ENCODE results near the gene YARS1.

DNA sequence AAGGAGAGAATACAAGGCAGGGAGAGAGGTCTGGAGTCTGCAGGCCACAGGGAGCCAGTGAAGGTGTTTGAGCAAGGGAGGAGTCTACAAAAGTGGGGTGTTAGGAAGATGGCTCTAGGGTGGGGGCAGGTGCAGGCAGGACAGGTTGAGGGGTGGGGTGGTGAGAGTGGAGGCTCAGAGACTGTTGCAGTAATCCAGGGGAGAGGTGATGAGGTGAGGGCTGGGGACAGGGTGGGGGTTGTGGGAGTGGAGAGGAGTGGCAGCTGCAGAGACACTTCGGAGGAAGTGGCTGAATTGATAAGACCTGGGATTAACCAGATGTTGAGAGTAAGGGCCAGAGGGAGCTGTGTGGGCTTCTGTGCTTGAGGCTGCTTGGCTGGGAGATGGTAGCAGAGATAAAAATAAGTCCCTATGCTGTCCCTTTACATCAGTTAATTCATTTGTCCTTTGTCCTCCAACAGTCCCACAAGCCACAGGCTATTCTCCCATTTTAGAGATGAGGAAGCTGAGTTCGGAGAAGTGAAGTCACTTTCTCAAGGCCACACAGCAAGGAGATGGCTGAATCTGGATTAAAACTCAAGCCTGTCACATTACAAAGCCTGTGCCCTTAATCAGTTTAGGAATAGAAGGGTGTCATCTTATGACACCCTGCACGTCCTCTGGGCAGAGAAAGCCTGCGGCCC lies 59.8 kb downstream of the YARS1 start:
- TF ChIP-seq, protein P1, sequence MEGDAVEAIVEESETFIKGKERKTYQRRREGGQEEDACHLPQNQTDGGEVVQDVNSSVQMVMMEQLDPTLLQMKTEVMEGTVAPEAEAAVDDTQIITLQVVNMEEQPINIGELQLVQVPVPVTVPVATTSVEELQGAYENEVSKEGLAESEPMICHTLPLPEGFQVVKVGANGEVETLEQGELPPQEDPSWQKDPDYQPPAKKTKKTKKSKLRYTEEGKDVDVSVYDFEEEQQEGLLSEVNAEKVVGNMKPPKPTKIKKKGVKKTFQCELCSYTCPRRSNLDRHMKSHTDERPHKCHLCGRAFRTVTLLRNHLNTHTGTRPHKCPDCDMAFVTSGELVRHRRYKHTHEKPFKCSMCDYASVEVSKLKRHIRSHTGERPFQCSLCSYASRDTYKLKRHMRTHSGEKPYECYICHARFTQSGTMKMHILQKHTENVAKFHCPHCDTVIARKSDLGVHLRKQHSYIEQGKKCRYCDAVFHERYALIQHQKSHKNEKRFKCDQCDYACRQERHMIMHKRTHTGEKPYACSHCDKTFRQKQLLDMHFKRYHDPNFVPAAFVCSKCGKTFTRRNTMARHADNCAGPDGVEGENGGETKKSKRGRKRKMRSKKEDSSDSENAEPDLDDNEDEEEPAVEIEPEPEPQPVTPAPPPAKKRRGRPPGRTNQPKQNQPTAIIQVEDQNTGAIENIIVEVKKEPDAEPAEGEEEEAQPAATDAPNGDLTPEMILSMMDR (IDR thresholded peaks at IDR 0.05; ENCODE audit: insufficient read depth, low read depth, low read length): no peak
- TF ChIP-seq EZH2 (IDR thresholded peaks at IDR 0.05; ENCODE audit: insufficient read depth, low read length): no peak

Data from astrocyte (in vitro differentiated cells and primary cell).